Measurements from ENCODE around the gene ZNF784.

The ZNF784 gene

DNA sequence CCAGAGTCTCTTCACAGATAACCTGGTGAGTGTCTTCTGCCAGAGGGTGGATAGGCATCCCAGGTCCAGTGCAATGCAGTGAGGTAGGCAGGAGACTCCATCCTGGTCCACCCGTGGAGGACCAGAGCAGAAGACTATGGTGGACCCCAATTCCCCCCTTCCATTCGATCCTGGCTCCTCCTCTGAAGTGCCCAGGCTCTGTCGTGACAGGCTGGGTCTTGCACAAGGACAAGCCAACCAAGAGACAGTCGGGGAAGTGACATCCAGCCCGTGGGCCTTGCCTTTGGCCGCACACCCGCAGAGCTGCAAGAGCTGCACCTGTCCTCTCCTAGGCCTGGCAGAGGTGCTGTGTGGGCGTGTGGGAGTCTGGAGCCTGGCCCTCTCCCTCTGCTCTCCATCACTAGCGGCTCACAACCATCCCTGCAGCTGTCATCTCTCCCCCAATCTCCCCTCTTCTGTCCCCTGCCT is 3.1 kb downstream of the ZNF784 start:
- H3K4me3 ChIP-seq (ENCODE audit: low read length), result no peak overlapping the region
- no peaks in the 10 kb centered on the region for H3K27me3 ChIP-seq (ENCODE audit: control insufficient read depth, insufficient read depth, low read length)
- DNase-seq (ENCODE audit: low read depth, low spot score), result no peak
- no peaks in the 10 kb centered on the region for H3K9me3 ChIP-seq (ENCODE audit: control insufficient read depth, insufficient read depth, low read length)
- no peak overlapping the region for H3K27ac ChIP-seq (ENCODE audit: low read length)
- H3K36me3 ChIP-seq (ENCODE audit: control insufficient read depth, insufficient read depth, low read length), result peaks cover 6% of the 10 kb centered on the region
- WGBS (ENCODE audit: insufficient coverage, insufficient read length), result no CpG with 5 or more reads among the region's 9 CpGs
- no peaks in the 10 kb centered on the region for H3K4me1 ChIP-seq (ENCODE audit: control insufficient read depth, insufficient read depth, low read length)

DNA sequence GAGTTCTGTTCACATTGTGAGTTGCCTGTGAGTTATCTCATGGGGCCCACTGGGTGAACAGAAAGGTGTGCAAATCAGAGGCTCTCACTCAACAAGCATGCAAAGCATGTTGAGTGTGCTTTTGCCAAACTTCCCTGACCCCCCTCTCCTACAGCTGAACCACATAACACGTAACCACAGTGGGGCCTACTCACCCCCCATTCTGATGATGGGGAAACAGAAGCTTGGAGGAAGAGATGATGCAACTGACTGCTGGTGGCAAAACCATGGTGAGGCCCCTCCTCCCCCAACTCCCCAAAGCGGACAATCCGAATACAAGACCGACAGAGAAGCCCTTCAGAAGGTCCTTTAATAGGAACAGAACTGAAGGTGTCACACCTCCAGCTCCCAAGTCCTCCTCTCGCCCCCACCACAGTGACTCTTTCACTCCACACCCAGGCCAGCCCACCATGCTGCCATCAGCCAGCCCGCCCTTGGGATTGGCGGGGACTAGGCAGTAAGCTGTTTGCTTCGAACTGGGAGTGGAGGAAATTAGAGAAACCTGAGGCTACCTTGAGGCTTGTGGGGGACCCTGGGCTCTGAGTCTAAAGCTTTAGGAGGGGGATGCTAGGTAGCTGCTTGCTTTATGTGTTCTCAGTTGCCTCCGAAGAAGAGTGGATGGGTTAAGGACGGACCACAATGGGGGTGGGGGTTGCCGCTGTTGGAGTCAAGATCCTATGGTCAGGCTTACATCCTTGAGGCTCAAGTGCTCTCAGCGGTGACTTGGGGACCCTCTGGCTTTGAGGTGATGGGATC is 3.8 kb downstream of the ZNF784 start:
- WGBS (ENCODE audit: insufficient coverage, insufficient read length), result no CpG with 5 or more reads among the region's 12 CpGs
- no peak overlapping the region for H3K4me3 ChIP-seq (ENCODE audit: low read length)
- H3K36me3 ChIP-seq (ENCODE audit: control insufficient read depth, insufficient read depth, low read length), result peaks cover 11% of the 10 kb centered on the region
- DNase-seq (ENCODE audit: low read depth, low spot score), result no peak
- H3K27me3 ChIP-seq (ENCODE audit: control insufficient read depth, insufficient read depth, low read length), result no peaks in the 10 kb centered on the region
- no peak overlapping the region for H3K27ac ChIP-seq (ENCODE audit: low read length)
- H3K9me3 ChIP-seq (ENCODE audit: control insufficient read depth, insufficient read depth, low read length), result no peaks in the 10 kb centered on the region
- H3K4me1 ChIP-seq (ENCODE audit: control insufficient read depth, insufficient read depth, low read length), result no peaks in the 10 kb centered on the region

DNA sequence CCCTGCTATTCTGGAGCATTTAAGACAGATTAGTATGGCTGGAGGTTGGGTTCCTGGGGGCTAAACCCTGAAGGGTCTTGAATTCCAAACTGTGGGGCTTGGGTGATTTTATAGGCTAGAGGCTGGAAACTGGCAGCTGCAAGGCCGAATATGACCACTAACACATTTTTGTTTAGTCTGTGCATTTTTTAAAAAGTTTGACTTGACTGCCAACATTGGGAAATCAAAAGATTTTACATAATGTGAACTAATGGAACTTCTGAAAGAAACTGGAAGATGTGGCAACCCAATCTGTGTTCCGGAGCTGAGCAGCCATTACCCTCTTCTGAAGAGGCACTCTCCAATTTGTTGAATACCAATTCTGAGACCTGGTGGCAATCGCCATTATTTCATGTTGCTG is 5.1 kb downstream of the ZNF784 start:
- Histone ChIP-seq H3K4me3 (ENCODE audit: low read length) (no peak overlapping the region), H3K9me3 (ENCODE audit: control insufficient read depth, insufficient read depth, low read length) (no peaks in the 10 kb centered on the region), H3K27ac (ENCODE audit: low read length) (no peak overlapping the region), H3K4me1 (ENCODE audit: control insufficient read depth, insufficient read depth, low read length) (no peaks in the 10 kb centered on the region), H3K27me3 (ENCODE audit: control insufficient read depth, insufficient read depth, low read length) (no peaks in the 10 kb centered on the region), H3K36me3 (ENCODE audit: control insufficient read depth, insufficient read depth, low read length) (peaks cover 22% of the 10 kb centered on the region)
- no peak for DNase-seq (ENCODE audit: low read depth, low spot score)
- no CpG with 5 or more reads among the region's 3 CpGs for WGBS (ENCODE audit: insufficient coverage, insufficient read length)

DNA sequence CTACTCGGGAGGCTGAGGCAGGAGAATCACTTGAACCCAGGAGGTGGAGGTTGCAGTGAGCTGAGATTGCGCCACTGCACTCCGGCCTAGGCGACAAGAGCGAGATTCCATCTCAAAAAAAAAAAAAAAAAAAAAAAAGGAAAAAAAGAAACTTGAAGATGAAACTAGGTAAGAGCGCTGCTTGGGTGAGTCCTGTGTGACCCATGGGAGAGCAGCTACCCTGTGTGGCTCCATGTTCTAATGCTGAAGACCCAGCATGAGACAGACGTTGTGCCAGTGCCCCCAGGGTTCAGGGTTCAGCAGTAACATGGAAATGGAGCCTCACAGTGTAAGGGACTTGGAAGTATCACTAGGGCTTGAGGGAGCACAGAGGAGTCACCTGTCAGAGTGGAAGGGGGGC is 5.9 kb downstream of the ZNF784 start:
- Histone ChIP-seq H3K27ac (ENCODE audit: low read length) (no peak overlapping the region), H3K4me3 (ENCODE audit: low read length) (no peak overlapping the region), H3K27me3 (ENCODE audit: control insufficient read depth, insufficient read depth, low read length) (no peaks in the 10 kb centered on the region), H3K9me3 (ENCODE audit: control insufficient read depth, insufficient read depth, low read length) (no peaks in the 10 kb centered on the region), H3K4me1 (ENCODE audit: control insufficient read depth, insufficient read depth, low read length) (no peaks in the 10 kb centered on the region), H3K36me3 (ENCODE audit: control insufficient read depth, insufficient read depth, low read length) (peaks cover 27% of the 10 kb centered on the region)
- no CpG with 5 or more reads among the region's 7 CpGs for WGBS (ENCODE audit: insufficient coverage, insufficient read length)
- DNase-seq (ENCODE audit: low read depth, low spot score), result no peak

DNA sequence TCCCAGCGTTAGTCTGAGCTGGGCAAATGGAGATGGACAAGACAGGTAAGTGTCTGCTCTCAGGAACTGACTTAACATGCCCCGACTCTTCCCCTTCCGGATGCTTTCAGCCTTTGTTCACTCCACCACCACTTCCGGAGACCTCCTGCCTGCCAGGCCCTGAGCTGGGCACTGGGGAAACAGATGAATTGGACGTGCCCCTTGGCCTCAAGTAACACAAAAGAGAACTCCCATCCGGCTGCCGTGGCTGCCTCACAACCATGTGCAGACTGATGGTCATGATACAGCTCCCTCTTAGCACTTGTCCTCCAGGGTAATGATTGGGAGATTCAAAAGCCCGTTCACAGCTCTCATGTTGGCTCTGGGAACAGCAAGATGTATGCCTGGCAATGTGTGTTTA is 6.9 kb downstream of the ZNF784 start:
- no peaks in the 10 kb centered on the region for H3K9me3 ChIP-seq (ENCODE audit: control insufficient read depth, insufficient read depth, low read length)
- no peak for DNase-seq (ENCODE audit: low read depth, low spot score)
- peaks cover 27% of the 10 kb centered on the region for H3K36me3 ChIP-seq (ENCODE audit: control insufficient read depth, insufficient read depth, low read length)
- H3K4me3 ChIP-seq (ENCODE audit: low read length), result no peak overlapping the region
- no peaks in the 10 kb centered on the region for H3K4me1 ChIP-seq (ENCODE audit: control insufficient read depth, insufficient read depth, low read length)
- H3K27ac ChIP-seq (ENCODE audit: low read length), result no peak overlapping the region
- no CpG with 5 or more reads among the region's 8 CpGs for WGBS (ENCODE audit: insufficient coverage, insufficient read length)
- no peaks in the 10 kb centered on the region for H3K27me3 ChIP-seq (ENCODE audit: control insufficient read depth, insufficient read depth, low read length)

DNA sequence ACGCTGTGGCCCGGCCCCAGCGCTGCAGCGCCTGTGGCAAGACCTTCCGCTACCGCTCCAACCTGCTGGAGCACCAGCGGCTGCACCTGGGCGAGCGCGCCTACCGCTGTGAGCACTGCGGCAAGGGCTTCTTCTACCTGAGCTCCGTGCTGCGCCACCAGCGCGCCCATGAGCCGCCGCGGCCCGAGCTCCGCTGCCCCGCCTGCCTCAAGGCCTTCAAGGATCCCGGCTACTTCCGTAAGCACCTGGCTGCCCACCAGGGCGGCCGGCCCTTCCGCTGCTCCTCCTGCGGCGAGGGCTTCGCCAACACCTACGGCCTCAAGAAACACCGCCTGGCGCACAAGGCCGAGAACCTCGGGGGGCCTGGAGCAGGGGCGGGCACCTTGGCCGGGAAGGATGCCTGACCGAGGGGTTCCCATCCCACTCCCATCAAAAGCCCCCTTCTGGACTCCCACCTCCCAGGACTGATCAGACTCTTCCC is 7.9 kb downstream of the ZNF784 start:
- H3K9me3 ChIP-seq (ENCODE audit: control insufficient read depth, insufficient read depth, low read length), result no peaks in the 10 kb centered on the region
- WGBS (ENCODE audit: insufficient coverage, insufficient read length), result no CpG with 5 or more reads among the region's 38 CpGs
- no peak for DNase-seq (ENCODE audit: low read depth, low spot score)
- H3K36me3 ChIP-seq (ENCODE audit: control insufficient read depth, insufficient read depth, low read length), result peaks cover 27% of the 10 kb centered on the region
- H3K4me3 ChIP-seq (ENCODE audit: low read length), result no peak overlapping the region
- no peak overlapping the region for H3K27ac ChIP-seq (ENCODE audit: low read length)
- no peaks in the 10 kb centered on the region for H3K27me3 ChIP-seq (ENCODE audit: control insufficient read depth, insufficient read depth, low read length)
- H3K4me1 ChIP-seq (ENCODE audit: control insufficient read depth, insufficient read depth, low read length), result no peaks in the 10 kb centered on the region

DNA sequence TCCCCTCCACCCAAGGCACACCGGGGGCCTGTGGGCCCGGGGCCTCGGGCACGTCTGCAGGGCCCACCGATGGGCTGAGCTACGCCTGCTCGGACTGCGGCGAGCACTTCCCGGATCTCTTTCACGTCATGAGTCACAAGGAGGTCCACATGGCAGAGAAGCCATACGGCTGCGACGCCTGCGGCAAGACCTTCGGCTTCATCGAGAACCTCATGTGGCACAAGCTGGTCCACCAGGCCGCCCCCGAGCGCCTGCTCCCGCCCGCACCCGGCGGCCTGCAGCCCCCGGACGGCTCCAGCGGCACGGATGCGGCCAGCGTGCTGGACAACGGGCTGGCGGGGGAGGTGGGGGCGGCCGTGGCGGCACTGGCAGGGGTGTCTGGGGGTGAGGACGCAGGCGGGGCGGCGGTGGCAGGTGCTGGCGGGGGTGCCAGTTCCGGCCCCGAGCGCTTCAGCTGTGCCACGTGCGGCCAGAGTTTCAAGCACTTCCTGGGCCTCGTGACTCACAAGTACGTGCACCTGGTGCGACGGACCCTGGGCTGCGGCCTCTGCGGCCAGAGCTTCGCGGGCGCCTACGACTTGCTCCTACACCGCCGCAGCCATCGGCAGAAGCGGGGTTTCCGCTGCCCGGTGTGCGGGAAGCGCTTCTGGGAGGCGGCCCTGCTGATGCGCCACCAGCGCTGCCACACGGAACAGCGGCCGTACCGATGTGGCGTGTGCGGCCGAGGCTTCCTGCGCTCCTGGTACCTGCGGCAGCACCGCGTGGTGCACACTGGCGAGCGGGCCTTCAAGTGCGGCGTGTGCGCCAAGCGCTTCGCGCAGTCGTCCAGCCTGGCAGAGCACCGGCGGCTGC is 8.6 kb downstream of the ZNF784 start:
- no peaks in the 10 kb centered on the region for H3K9me3 ChIP-seq (ENCODE audit: control insufficient read depth, insufficient read depth, low read length)
- no peaks in the 10 kb centered on the region for H3K4me1 ChIP-seq (ENCODE audit: control insufficient read depth, insufficient read depth, low read length)
- H3K4me3 ChIP-seq (ENCODE audit: low read length), result no peak overlapping the region
- peaks cover 27% of the 10 kb centered on the region for H3K36me3 ChIP-seq (ENCODE audit: control insufficient read depth, insufficient read depth, low read length)
- H3K27me3 ChIP-seq (ENCODE audit: control insufficient read depth, insufficient read depth, low read length), result no peaks in the 10 kb centered on the region
- WGBS (ENCODE audit: insufficient coverage, insufficient read length), result no CpG with 5 or more reads among the region's 88 CpGs
- no peak overlapping the region for H3K27ac ChIP-seq (ENCODE audit: low read length)
- no peak for DNase-seq (ENCODE audit: low read depth, low spot score)

DNA sequence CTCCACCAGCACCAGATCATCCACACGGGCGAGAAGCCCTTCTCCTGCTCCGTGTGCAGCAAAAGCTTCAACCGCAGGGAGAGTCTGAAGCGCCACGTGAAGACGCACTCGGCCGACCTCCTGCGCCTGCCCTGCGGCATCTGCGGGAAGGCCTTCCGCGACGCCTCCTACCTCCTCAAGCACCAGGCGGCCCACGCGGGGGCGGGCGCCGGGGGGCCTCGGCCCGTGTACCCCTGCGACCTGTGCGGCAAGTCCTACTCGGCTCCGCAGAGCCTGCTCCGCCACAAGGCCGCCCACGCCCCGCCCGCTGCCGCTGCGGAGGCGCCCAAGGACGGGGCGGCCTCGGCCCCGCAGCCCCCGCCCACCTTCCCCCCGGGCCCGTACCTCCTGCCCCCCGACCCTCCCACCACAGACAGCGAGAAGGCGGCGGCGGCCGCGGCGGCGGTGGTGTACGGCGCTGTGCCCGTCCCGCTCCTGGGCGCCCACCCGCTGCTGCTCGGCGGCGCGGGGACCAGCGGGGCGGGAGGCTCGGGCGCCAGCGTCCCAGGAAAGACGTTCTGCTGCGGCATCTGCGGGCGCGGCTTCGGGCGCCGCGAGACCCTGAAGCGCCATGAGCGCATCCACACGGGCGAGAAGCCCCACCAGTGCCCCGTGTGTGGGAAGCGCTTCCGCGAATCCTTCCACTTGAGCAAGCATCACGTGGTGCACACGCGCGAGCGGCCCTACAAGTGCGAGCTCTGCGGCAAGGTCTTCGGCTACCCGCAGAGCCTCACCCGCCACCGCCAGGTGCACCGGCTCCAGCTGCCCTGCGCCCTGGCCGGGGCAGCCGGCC is 9.4 kb downstream of the ZNF784 start:
- Histone ChIP-seq H3K27ac (ENCODE audit: low read length) (no peak overlapping the region), H3K4me1 (ENCODE audit: control insufficient read depth, insufficient read depth, low read length) (no peaks in the 10 kb centered on the region), H3K4me3 (ENCODE audit: low read length) (no peak overlapping the region), H3K27me3 (ENCODE audit: control insufficient read depth, insufficient read depth, low read length) (no peaks in the 10 kb centered on the region), H3K9me3 (ENCODE audit: control insufficient read depth, insufficient read depth, low read length) (no peaks in the 10 kb centered on the region), H3K36me3 (ENCODE audit: control insufficient read depth, insufficient read depth, low read length) (peaks cover 27% of the 10 kb centered on the region)
- no peak for DNase-seq (ENCODE audit: low read depth, low spot score)
- no CpG with 5 or more reads among the region's 98 CpGs for WGBS (ENCODE audit: insufficient coverage, insufficient read length)

DNA sequence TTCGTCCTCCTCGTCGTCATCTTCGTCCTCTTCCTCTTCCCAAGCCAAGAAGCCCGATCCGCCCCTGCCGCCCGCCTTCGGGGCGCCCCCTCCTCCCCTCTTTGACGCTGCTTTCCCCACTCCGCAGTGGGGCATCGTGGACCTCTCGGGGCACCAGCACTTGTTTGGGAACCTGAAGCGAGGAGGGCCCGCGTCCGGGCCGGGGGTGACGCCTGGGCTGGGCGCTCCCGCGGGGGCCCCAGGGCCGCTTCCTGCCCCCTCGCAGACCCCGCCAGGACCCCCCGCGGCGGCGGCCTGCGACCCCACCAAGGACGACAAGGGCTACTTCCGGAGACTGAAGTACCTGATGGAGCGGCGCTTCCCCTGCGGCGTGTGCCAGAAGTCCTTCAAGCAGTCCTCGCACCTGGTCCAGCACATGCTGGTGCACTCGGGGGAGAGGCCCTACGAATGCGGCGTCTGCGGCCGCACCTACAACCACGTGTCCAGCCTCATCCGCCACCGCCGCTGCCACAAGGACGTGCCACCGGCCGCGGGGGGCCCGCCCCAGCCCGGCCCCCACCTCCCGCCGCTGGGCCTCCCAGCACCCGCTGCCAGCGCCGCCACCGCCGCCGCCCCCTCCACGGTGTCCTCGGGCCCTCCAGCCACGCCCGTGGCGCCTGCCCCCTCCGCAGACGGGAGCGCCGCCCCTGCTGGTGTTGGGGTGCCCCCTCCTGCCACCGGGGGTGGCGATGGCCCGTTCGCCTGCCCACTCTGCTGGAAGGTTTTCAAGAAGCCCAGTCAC is 10.2 kb downstream of the ZNF784 start:
- no peak for DNase-seq (ENCODE audit: low read depth, low spot score)
- WGBS (ENCODE audit: insufficient coverage, insufficient read length), result 100% methylated on average over 1 of the region's 75 CpGs
- Histone ChIP-seq H3K36me3 (ENCODE audit: control insufficient read depth, insufficient read depth, low read length) (peaks cover 27% of the 10 kb centered on the region), H3K27ac (ENCODE audit: low read length) (no peak overlapping the region), H3K4me3 (ENCODE audit: low read length) (no peak overlapping the region), H3K27me3 (ENCODE audit: control insufficient read depth, insufficient read depth, low read length) (no peaks in the 10 kb centered on the region), H3K9me3 (ENCODE audit: control insufficient read depth, insufficient read depth, low read length) (no peaks in the 10 kb centered on the region), H3K4me1 (ENCODE audit: control insufficient read depth, insufficient read depth, low read length) (no peaks in the 10 kb centered on the region)
